ENCODE results near the gene AURKAIP1.

- TF ChIP-seq C11orf30 (IDR thresholded peaks at IDR 0.05; ENCODE audit: low read depth) (no peak), TAF9B (IDR thresholded peaks at IDR 0.05; ENCODE audit: partially characterized antibody) (no peak), CBX3 (IDR thresholded peaks at IDR 0.05; ENCODE audit: borderline replicate concordance in 1 of 2, low read length in 2 of 2) (peak in 1 of 2 experiments; percentile 70; a peak in 2 of 3 replicates), POLR2A (conservative IDR thresholded peaks at IDR 0.05) (peak; percentile 74), CTCF (IDR thresholded peaks at IDR 0.05 in 2 of 3, conservative IDR thresholded peaks at IDR 0.05 in 1 of 3; ENCODE audit: insufficient read depth in 2 of 3, low read depth in 1 of 3, low read length in 3 of 3) (peak; percentile 80 to 96 (median 83)), JUN (IDR thresholded peaks at IDR 0.05; ENCODE audit: borderline replicate concordance, low read depth, low read length) (no peak), JUN (CRISPR knock-in tag; IDR thresholded peaks at IDR 0.05; ENCODE audit: borderline replicate concordance) (no peak), REST (IDR thresholded peaks at IDR 0.05; ENCODE audit: borderline replicate concordance) (no peak; the same call in 1 of the 2 replicates), REST (CRISPR knock-in tag; IDR thresholded peaks at IDR 0.05; ENCODE audit: low read depth) (no peak), RBFOX2 (IDR thresholded peaks at IDR 0.05; ENCODE audit: low read depth, low read length) (peak; percentile 52; the same call in 1 of the 2 replicates)
These were observed 27.3 kb upstream of the AURKAIP1 start for GRCh38 chr1:1402072-1402900.

All from K562 (cell line).